Prostate gland (tissue), 2 donors: ENCODE measurements around the gene FOXP1. TPM values are rescaled to one million over a fixed set of nuclear protein-coding genes. Genes with fewer than 3 reads are reported as not detected.

ENCODE experiments used
- DNase-seq: peaks from one replicate; pipeline ENCODE4 v3.0.0-alpha.2; 2019; ENCODE audit warnings: low spot score
- H3K27ac ChIP-seq, 2 donors: fragments of 200-600 bp; sonication (generic); 2 replicates each; pipeline ENCODE4 v1.5.1; 2017 to 2019
- H3K27me3 ChIP-seq: fragments of 200-600 bp; sonication (generic); replicated peaks from 2 replicates; pipeline ENCODE4 v1.5.1; 2019; ENCODE audit not compliant: insufficient read depth
- H3K36me3 ChIP-seq, 2 donors: fragments of 200-600 bp; sonication (generic); 1 replicate in 1 of 2; 2 replicates in 1 of 2; pipeline versions ENCODE4 v1.5.1 to v1.8.1; 2017 to 2019
- H3K4me1 ChIP-seq: fragments of 200-600 bp; sonication (generic); replicated peaks from 2 replicates; pipeline ENCODE4 v1.5.1; 2019
- H3K4me3 ChIP-seq, 2 donors: fragments of 200-600 bp; sonication (generic); 2 replicates each; pipeline ENCODE4 v1.5.1; 2017 to 2019
- H3K9me3 ChIP-seq: fragments of 200-600 bp; sonication (generic); 2 replicates; pipeline ENCODE4 v1.5.1; 2017
- CTCF ChIP-seq, 4 experiments: fragments of 200-600 bp in 2 of 4; fragments of 450-650 bp in 2 of 4; sonication (generic) in 2 of 4; IDR thresholded peaks; 1 replicate in 3 of 4; 2 replicates in 1 of 4; pipeline ENCODE4 v1.5.1; 2016 to 2019; ENCODE audit warnings: antibody characterized with exemption in 4 of 4, mild to moderate bottlenecking in 2 of 4, moderate library complexity in 2 of 4
- POLR2A ChIP-seq: fragments of 450-650 bp; IDR thresholded peaks from one replicate; pipeline ENCODE4 v1.6.1; 2016; ENCODE audit warnings: antibody characterized with exemption, mild to moderate bottlenecking
- POLR2AphosphoS5 ChIP-seq: sonication (generic); formaldehyde crosslinking; IDR thresholded peaks from one replicate; pipeline ENCODE4 v1.6.1; 2017; ENCODE audit warnings: antibody characterized with exemption
- WGBS: methylation state at CpG from one replicate; pipeline ENCODE4 v1.1.5; 2018; 5-methylcytosine and 5-hydroxymethylcytosine counted together
- intact Hi-C: fragments of 100-400 bp; cut with DNase I; formaldehyde crosslinking; loops from one replicate; pipeline ENCODE4 v1.14.2; 2022
- total RNA-seq, 2 donors: library from RNA; depleted of rRNA; stranded (reverse); fragments of >200 nt; gene quantifications; one replicate each; pipeline ENCODE4 v1.1.0, GENCODE V29; 2016

The FOXP1 gene
- total RNA-seq, 2 donors from 2014 or later: 133 to 156 TPM

GRCh38 chr3:71290301-71290700 lies 293.2 kb downstream of the FOXP1 start:
- Histone ChIP-seq H3K4me1 (no peaks in the 10 kb centered on the region), H3K36me3 (no peaks in the 10 kb centered on the region), H3K27me3 (no peaks in the 10 kb centered on the region), H3K9me3 (no peaks in the 10 kb centered on the region), H3K27ac (no peak overlapping the region), H3K4me3 (no peak overlapping the region)
- no peak for DNase-seq
- WGBS: 97% methylated on average over 2 of the region's 2 CpGs
- intact Hi-C loops: no loop called here
- TF ChIP-seq POLR2AphosphoS5 (no peak), CTCF (IDR thresholded peaks at IDR 0.05) (no peak), POLR2A (no peak)

GRCh38 chr3:71288269-71288930 lies 295.1 kb downstream of the FOXP1 start:
- Histone ChIP-seq H3K4me1 (no peaks in the 10 kb centered on the region), H3K27me3 (no peaks in the 10 kb centered on the region), H3K36me3 (no peaks in the 10 kb centered on the region), H3K9me3 (no peaks in the 10 kb centered on the region), H3K27ac (no peak overlapping the region), H3K4me3 (no peak overlapping the region)
- intact Hi-C loops: no loop called here
- TF ChIP-seq POLR2A (no peak), CTCF (IDR thresholded peaks at IDR 0.05) (no peak), POLR2AphosphoS5 (no peak)
- WGBS: 93% methylated on average over 4 of the region's 4 CpGs
- no peak for DNase-seq

DNA sequence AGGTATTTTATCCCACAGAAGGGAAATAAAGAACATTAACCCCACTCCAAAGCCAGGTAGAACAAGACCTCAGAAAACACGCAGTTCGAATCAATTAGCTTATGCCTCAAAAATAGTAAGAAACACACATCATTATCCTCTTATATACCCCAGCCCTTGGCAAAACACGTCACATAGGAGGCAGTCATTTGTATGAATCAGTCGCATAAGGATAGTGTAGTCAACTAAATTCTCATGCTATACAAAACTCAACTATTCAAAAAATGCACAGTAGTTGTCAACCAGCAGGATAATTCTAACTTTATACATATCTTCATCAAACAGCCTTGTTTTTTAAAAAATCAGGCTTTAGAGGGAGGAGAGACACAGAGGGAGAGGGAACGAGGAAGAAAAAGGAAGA lies 298.4 kb downstream of the FOXP1 start:
- 96% methylated on average over 5 of the region's 5 CpGs for WGBS
- DNase-seq: no peak
- H3K4me3 ChIP-seq: no peak overlapping the region
- TF ChIP-seq CTCF (IDR thresholded peaks at IDR 0.05) (no peak), POLR2A (no peak), POLR2AphosphoS5 (no peak)
- no peaks in the 10 kb centered on the region for H3K27me3 ChIP-seq
- H3K27ac ChIP-seq: no peak overlapping the region
- no peaks in the 10 kb centered on the region for H3K4me1 ChIP-seq
- no peaks in the 10 kb centered on the region for H3K9me3 ChIP-seq
- no peaks in the 10 kb centered on the region for H3K36me3 ChIP-seq
- intact Hi-C loops: no loop called here

DNA sequence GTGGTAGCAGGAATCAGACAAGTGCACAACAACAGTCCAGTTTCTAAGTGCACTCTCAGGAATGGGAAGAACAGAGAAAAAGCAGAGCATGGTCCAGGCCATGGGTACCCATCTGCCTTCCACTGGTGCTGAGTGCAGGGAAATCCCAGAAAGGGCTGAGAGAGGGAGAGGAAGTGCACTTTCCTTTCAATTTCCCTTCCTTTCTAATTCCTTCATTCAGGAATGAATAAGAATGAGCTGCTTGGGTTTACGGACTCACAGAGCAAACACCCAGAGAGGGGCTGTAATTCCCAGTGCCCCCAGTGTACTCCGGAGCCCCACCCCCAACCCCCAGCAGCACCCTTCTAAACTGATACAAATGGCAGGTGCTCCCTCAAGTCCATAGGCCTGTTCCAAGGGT lies 300.6 kb downstream of the FOXP1 start:
- H3K36me3 ChIP-seq: no peaks in the 10 kb centered on the region
- H3K27ac ChIP-seq: no peak overlapping the region
- TF ChIP-seq CTCF (IDR thresholded peaks at IDR 0.05) (no peak), POLR2A (no peak), POLR2AphosphoS5 (no peak)
- no peaks in the 10 kb centered on the region for H3K9me3 ChIP-seq
- no peak overlapping the region for H3K4me3 ChIP-seq
- intact Hi-C loops: no loop called here
- no peak for DNase-seq
- 95% methylated on average over 2 of the region's 2 CpGs for WGBS
- no peaks in the 10 kb centered on the region for H3K27me3 ChIP-seq
- no peaks in the 10 kb centered on the region for H3K4me1 ChIP-seq

DNA sequence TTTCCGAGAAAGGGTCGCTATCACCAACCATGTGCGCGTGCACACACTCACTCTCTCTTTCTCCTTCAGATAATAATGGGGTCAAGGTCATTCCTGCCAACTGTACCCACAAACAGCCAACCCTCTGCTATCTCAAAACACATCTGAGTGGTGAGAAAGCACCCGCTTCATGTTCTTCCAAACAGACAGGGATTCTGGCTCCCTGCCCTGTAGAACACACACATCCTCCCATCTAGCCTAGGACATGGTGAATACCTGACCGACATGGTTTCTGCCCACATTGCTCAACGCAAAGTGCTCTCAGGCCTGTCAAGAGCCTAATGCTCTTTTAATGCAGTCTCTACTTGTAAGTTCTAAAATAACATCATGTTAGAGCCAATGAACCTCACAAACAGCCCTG lies 302.2 kb downstream of the FOXP1 start:
- intact Hi-C loops: no loop called here
- Histone ChIP-seq H3K4me1 (no peaks in the 10 kb centered on the region), H3K27ac (no peak overlapping the region), H3K27me3 (no peaks in the 10 kb centered on the region), H3K4me3 (no peak overlapping the region), H3K9me3 (no peaks in the 10 kb centered on the region), H3K36me3 (no peaks in the 10 kb centered on the region)
- TF ChIP-seq CTCF (IDR thresholded peaks at IDR 0.05) (no peak), POLR2A (no peak), POLR2AphosphoS5 (no peak)
- no peak for DNase-seq
- WGBS: 90% methylated on average over 7 of the region's 7 CpGs
